Left ventricle myocardium inferior (tissue), 1 donor: ENCODE data around the gene DTWD2. TPM values are rescaled to one million over a fixed set of nuclear protein-coding genes. Genes with fewer than 3 reads are reported as not detected.

ENCODE experiments used
- DNase-seq: peaks from one replicate; pipeline ENCODE4 v3.0.0-alpha.2; 2020
- H3K27ac ChIP-seq: fragments of 200-600 bp; replicated peaks from 2 replicates; pipeline ENCODE4 v1.8.0; 2021
- H3K27me3 ChIP-seq: fragments of 200-600 bp; 2 replicates; pipeline ENCODE4 v1.8.0; 2021; ENCODE audit warnings: low read depth
- H3K36me3 ChIP-seq: fragments of 200-600 bp; 2 replicates; pipeline ENCODE4 v1.8.0; 2021
- H3K4me1 ChIP-seq: fragments of 200-600 bp; 2 replicates; pipeline ENCODE4 v1.8.0; 2021
- H3K4me3 ChIP-seq: fragments of 200-600 bp; 2 replicates; pipeline ENCODE4 v1.8.0; 2021; ENCODE audit warnings: mild to moderate bottlenecking, moderate library complexity
- H3K9me3 ChIP-seq: fragments of 200-600 bp; replicated peaks from 2 replicates; pipeline ENCODE4 v1.8.0; 2021
- intact Hi-C: fragments of 100-400 bp; cut with micrococcal nuclease; formaldehyde crosslinking; loops from one replicate; pipeline ENCODE4 v1.11.0; 2022
- total RNA-seq: library from RNA; stranded (reverse); fragmentation: NEBNext Ultra II Directional; extraction: Animal tissue kit (Norgen Biotek cat#: 25700); gene quantifications from one replicate; pipeline ENCODE4 v1.2.1, GENCODE V29; 2021
- TF ChIP-seq, protein P1 (sequence below): fragments of 200-600 bp; IDR thresholded peaks from 2 replicates; pipeline ENCODE4 v1.8.0; 2021; ENCODE audit warnings: antibody characterized with exemption, mild to moderate bottlenecking, borderline replicate concordance
- donor health status: DM: no; HTN: yes; CAD: no; lungs with severe emphysema.

Gene DTWD2
- total RNA-seq, 1 donor from 2014 or later: 14.7 TPM

DNA sequence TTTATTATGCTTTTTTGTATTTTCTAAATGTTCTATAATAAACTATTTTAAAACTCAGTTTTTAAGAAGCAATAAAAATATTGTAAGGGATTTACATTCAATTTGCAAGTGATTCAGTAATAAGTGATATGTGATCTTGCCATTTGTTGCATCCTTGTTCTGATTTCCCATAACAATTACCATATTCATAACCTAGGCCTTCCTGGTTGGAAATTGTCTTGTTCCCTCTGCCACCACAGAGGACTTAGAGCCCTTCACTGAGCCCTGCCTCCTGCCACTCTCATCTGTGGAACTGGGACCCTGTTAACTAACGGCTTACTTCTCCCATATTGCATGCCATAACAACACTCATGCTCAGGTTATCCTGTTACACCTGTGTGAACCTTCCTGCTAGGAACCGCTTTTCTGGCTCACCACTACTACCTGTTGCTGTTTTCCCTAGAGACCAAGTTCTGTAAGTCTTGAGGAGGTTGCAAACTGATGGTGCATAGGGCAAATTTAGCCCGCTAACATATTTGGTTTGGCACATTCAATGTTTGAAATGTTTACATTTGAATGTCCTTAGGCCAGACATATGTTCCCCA, 32.9 kb upstream of the DTWD2 start:
- H3K36me3 ChIP-seq: no peaks in the 10 kb centered on the region
- intact Hi-C loops: no loop called here
- no peak overlapping the region for H3K27ac ChIP-seq
- no peak for DNase-seq
- peaks cover 12% of the 10 kb centered on the region for H3K9me3 ChIP-seq
- TF ChIP-seq, protein P1, sequence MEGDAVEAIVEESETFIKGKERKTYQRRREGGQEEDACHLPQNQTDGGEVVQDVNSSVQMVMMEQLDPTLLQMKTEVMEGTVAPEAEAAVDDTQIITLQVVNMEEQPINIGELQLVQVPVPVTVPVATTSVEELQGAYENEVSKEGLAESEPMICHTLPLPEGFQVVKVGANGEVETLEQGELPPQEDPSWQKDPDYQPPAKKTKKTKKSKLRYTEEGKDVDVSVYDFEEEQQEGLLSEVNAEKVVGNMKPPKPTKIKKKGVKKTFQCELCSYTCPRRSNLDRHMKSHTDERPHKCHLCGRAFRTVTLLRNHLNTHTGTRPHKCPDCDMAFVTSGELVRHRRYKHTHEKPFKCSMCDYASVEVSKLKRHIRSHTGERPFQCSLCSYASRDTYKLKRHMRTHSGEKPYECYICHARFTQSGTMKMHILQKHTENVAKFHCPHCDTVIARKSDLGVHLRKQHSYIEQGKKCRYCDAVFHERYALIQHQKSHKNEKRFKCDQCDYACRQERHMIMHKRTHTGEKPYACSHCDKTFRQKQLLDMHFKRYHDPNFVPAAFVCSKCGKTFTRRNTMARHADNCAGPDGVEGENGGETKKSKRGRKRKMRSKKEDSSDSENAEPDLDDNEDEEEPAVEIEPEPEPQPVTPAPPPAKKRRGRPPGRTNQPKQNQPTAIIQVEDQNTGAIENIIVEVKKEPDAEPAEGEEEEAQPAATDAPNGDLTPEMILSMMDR: no peak
- no peaks in the 10 kb centered on the region for H3K4me1 ChIP-seq
- no peaks in the 10 kb centered on the region for H3K27me3 ChIP-seq
- no peak overlapping the region for H3K4me3 ChIP-seq

DNA sequence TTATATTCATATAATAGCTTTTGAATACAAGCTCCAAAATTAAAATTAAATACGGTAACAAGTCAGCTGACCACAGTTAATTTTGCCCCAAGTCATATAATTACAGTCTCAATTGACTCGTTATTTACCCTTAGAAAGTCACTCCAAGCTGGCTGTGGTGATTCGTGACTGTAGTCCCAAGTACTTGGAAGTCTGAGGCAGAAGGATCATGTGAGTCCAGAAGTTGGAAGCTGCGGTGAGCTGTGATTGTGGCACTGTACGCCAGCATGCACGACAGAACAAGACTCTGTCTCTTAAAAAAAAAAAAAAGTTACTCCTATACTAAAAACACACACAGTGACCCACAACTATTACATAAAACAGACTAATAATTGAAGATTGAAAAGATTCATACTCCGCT, 31.6 kb upstream of the DTWD2 start:
- no peaks in the 10 kb centered on the region for H3K27me3 ChIP-seq
- no peak overlapping the region for H3K4me3 ChIP-seq
- no peak overlapping the region for H3K27ac ChIP-seq
- TF ChIP-seq, protein P1: no peak
- no peaks in the 10 kb centered on the region for H3K36me3 ChIP-seq
- no peaks in the 10 kb centered on the region for H3K4me1 ChIP-seq
- intact Hi-C loops: no loop called here
- peaks cover 5% of the 10 kb centered on the region for H3K9me3 ChIP-seq
- DNase-seq: no peak

DNA sequence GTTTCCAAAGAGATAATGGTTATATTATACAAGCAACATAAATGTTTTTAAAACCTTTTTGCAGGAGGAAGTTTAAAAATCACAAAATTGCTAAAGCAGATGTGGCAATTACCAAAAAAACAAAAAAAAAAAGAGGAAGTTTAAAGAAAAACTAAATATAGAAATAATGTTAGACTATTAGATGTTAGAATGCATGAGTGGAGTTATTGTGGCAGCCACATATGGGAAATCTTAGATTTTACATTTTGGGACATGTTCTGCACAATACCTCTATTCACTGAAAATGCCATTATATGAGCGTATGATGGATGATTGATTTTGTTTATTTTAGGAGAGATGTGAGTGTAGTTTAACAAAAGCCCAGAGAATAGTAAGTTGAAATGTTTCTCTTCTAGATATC, 31.2 kb upstream of the DTWD2 start:
- intact Hi-C loops: no loop called here
- H3K4me1 ChIP-seq: no peaks in the 10 kb centered on the region
- TF ChIP-seq, protein P1: no peak
- H3K27me3 ChIP-seq: no peaks in the 10 kb centered on the region
- H3K9me3 ChIP-seq: peaks cover under 1% of the 10 kb centered on the region
- no peak for DNase-seq
- H3K27ac ChIP-seq: no peak overlapping the region
- H3K4me3 ChIP-seq: no peak overlapping the region
- H3K36me3 ChIP-seq: no peaks in the 10 kb centered on the region

DNA sequence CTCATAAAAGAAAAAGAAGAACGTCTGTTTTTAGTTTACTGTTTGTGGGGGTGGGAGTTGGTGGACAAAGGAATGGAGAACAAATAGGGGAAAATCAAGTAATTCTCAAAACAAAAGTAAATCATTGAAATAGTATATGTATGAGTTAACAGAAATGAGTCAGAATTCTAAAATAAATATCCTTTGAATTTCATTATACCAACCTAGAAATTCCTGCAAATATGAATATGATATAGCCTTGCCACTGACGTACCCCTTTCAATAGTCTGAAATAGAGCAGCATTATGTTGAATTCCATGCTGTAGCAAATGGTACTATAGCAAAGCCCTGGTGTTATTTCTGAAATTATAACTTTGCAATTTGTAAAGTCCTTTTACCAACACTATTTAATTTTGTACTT, 29.6 kb upstream of the DTWD2 start:
- no peak for DNase-seq
- TF ChIP-seq, protein P1: no peak
- no peak overlapping the region for H3K4me3 ChIP-seq
- intact Hi-C loops: no loop called here
- no peaks in the 10 kb centered on the region for H3K4me1 ChIP-seq
- no peak overlapping the region for H3K27ac ChIP-seq
- no peaks in the 10 kb centered on the region for H3K9me3 ChIP-seq
- no peaks in the 10 kb centered on the region for H3K36me3 ChIP-seq
- H3K27me3 ChIP-seq: no peaks in the 10 kb centered on the region

GRCh38 chr5:119016125-119016774, 27.9 kb upstream of the DTWD2 start:
- H3K9me3 ChIP-seq: no peaks in the 10 kb centered on the region
- TF ChIP-seq, protein P1: no peak
- no peaks in the 10 kb centered on the region for H3K4me1 ChIP-seq
- DNase-seq: no peak
- H3K36me3 ChIP-seq: no peaks in the 10 kb centered on the region
- no peak overlapping the region for H3K27ac ChIP-seq
- intact Hi-C loops: no loop called here
- H3K27me3 ChIP-seq: no peaks in the 10 kb centered on the region
- no peak overlapping the region for H3K4me3 ChIP-seq
